ENCODE data around the gene NT5C1A. TPM values are rescaled to one million over a fixed set of nuclear protein-coding genes. Genes with fewer than 3 reads are reported as not detected.

The NT5C1A gene
- total and polyA plus RNA-seq, 4 donors, result not detected

DNA sequence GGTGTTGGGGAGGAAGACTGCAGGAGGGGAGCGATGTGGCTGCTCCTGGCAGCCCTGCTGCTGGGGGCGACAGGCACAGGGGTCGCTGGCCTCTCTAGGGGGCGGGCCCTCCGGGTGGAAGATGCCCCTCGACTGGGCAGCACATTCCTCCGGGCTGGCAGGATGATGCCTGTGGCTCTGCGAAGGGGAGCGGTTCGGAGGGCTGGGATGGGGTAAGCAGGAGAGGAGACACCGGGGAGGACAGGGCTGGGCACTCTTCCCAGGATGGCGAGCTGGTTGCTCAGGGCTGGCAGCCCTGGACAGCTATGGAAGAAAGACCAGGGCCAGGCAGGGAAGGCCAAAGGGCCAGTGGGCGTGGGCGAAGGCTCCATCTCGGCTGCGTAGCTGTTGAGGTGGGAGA lies 45.3 kb downstream of the NT5C1A start:
- no peaks in the 10 kb centered on the region for H3K9me3 ChIP-seq (ENCODE audit: control insufficient read depth in 4 of 4, insufficient read depth in 3 of 4, low read length in 3 of 4)
- ATAC-seq (ENCODE audit: insufficient read depth, low FRiP score) (no peak), DNase-seq (no peak)
- no peak for TF ChIP-seq CTCF (IDR thresholded peaks at IDR 0.05; ENCODE audit: control extremely low read depth, extremely low read depth)
- peaks cover 0 to 25% (median 7%) of the 10 kb centered on the region in 5 donors for H3K4me1 ChIP-seq (ENCODE audit: control insufficient read depth in 5 of 5, insufficient read depth in 5 of 5, low read length in 5 of 5)
- no peak overlapping the region for H3K9ac ChIP-seq (ENCODE audit: insufficient read depth in 1 of 2, low read length in 2 of 2)
- peaks cover 0 to 2% (median 2%) of the 10 kb centered on the region in 3 donors for H3K27me3 ChIP-seq (ENCODE audit: control insufficient read depth in 3 of 3, insufficient read depth in 3 of 3, low read length in 2 of 3)
- H3K4me3 ChIP-seq, result no peak overlapping the region
- peak overlapping the region; percentile 5 to 69 for H3K27ac ChIP-seq (ENCODE audit: low read depth in 1 of 2, low read length in 1 of 2)
- WGBS, 2 donors, result 84 to 87% methylated on average over 16 of the region's 16 CpGs
- peaks cover 0 to 8% (median 0%) of the 10 kb centered on the region in 4 donors for H3K36me3 ChIP-seq (ENCODE audit: control insufficient read depth in 4 of 4, insufficient read depth in 4 of 4, low read length in 4 of 4)

DNA sequence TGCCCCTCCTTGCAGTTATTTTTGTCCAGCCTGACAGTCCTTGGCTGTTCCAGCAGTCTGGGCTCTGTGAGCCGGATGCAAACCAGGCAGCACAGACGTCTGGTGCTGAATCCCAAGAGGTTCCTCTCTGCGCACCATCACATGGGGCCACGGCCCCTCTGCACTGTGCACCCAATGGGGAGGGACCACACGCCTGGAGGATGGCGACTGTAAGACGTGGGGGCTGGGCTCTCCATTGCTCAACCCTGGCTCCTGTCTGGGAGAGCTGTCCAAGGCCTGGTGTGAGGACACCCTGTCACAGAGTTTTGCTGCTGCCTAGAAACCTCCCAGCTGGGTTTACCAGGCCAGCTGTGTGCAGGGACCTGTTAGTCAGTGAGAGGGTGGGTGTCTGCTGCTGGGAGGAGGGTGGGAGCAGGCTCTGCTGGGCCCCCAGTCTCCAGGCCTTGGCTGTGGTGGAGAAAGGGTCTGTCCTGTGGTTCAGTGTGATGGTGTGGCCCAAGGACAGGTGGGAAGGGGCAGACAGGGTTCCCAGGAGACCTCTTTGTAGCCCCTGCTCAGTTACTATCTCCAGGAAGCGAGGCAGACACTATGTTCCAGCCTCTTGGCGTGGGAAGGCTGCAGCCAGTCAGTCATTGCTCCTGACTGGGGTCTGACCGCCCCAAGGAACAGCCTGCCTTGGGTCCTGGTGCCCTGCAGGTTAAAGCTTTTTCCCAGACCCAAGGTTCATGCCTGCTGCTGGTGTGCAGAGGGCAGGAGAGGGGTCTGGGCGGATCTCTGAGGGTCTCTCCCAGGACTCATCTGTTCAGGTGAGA lies 46.2 kb downstream of the NT5C1A start:
- 76 to 80% methylated on average over 11 of the region's 11 CpGs for WGBS, 2 donors
- H3K36me3 ChIP-seq (ENCODE audit: control insufficient read depth in 4 of 4, insufficient read depth in 4 of 4, low read length in 4 of 4), result peaks cover 0 to 8% (median 0%) of the 10 kb centered on the region in 4 donors
- peak; percentile 90 to 95 (median 91) for DNase-seq
- peaks cover 0 to 25% (median 7%) of the 10 kb centered on the region in 5 donors for H3K4me1 ChIP-seq (ENCODE audit: control insufficient read depth in 5 of 5, insufficient read depth in 5 of 5, low read length in 5 of 5)
- H3K27ac ChIP-seq (ENCODE audit: low read depth in 1 of 2, low read length in 1 of 2), result peak overlapping the region; percentile 34 to 69
- no peaks in the 10 kb centered on the region for H3K9me3 ChIP-seq (ENCODE audit: control insufficient read depth in 4 of 4, insufficient read depth in 3 of 4, low read length in 3 of 4)
- H3K4me3 ChIP-seq, result no peak overlapping the region
- peak; percentile 20 for ATAC-seq (ENCODE audit: insufficient read depth, low FRiP score)
- no peak overlapping the region for H3K9ac ChIP-seq (ENCODE audit: insufficient read depth in 1 of 2, low read length in 2 of 2)
- peaks cover 0 to 2% (median 2%) of the 10 kb centered on the region in 3 donors for H3K27me3 ChIP-seq (ENCODE audit: control insufficient read depth in 3 of 3, insufficient read depth in 3 of 3, low read length in 2 of 3)
- TF ChIP-seq CTCF (IDR thresholded peaks at IDR 0.05; ENCODE audit: control extremely low read depth, extremely low read depth), result no peak

GRCh38 chr1:39625009-39625408 lies 46.9 kb downstream of the NT5C1A start:
- peaks cover 0 to 25% (median 7%) of the 10 kb centered on the region in 5 donors for H3K4me1 ChIP-seq (ENCODE audit: control insufficient read depth in 5 of 5, insufficient read depth in 5 of 5, low read length in 5 of 5)
- no peak for DNase-seq
- TF ChIP-seq CTCF (IDR thresholded peaks at IDR 0.05; ENCODE audit: control extremely low read depth, extremely low read depth), result no peak
- 75 to 84% methylated on average over 8 of the region's 8 CpGs for WGBS, 2 donors
- no peak overlapping the region for H3K4me3 ChIP-seq
- peaks cover 0 to 2% (median 2%) of the 10 kb centered on the region in 3 donors for H3K27me3 ChIP-seq (ENCODE audit: control insufficient read depth in 3 of 3, insufficient read depth in 3 of 3, low read length in 2 of 3)
- ATAC-seq (ENCODE audit: insufficient read depth, low FRiP score), result no peak
- H3K9ac ChIP-seq (ENCODE audit: insufficient read depth in 1 of 2, low read length in 2 of 2), result no peak overlapping the region
- H3K36me3 ChIP-seq (ENCODE audit: control insufficient read depth in 4 of 4, insufficient read depth in 4 of 4, low read length in 4 of 4), result peaks cover 0 to 6% (median 0%) of the 10 kb centered on the region in 4 donors
- peak overlapping the region; percentile 17 to 48 for H3K27ac ChIP-seq (ENCODE audit: low read depth in 1 of 2, low read length in 1 of 2)
- no peaks in the 10 kb centered on the region for H3K9me3 ChIP-seq (ENCODE audit: control insufficient read depth in 4 of 4, insufficient read depth in 3 of 4, low read length in 3 of 4)

Data from lung (tissue), 12 donors.